ENCODE data around the gene ABCB8. TPM values are rescaled to one million over a fixed set of nuclear protein-coding genes. Genes with fewer than 3 reads are reported as not detected.

Gene ABCB8
- total and polyA plus RNA-seq, 2 donors (not counting 3 experiments of a cell fraction or from before 2014, with no cell fraction given) = 38.0 to 46.3 TPM

GRCh38 chr7:151034312-151035025 is 6.2 kb downstream of the ABCB8 start:
- no peaks in the 10 kb centered on the region for H3K27me3 ChIP-seq (ENCODE audit: control insufficient read depth in 2 of 2, insufficient read depth in 2 of 2, low read length in 2 of 2)
- H3K4me3 ChIP-seq (replicated peaks in 1 of 3; ENCODE audit: insufficient read depth in 1 of 3, low read depth in 1 of 3, low read length in 3 of 3) = no peak overlapping the region
- H3K4me1 ChIP-seq (ENCODE audit: control insufficient read depth, extremely low read depth, insufficient read depth, low read length) = peaks cover 15% of the 10 kb centered on the region
- H3K4me2 ChIP-seq (ENCODE audit: insufficient read depth, low read length) = no peak overlapping the region
- intact Hi-C loops (cut with micrococcal nuclease) (no loop called here), dilution Hi-C loops (cut with MboI; ENCODE audit: extremely low pct_ligation_motif_present, low sequenced_read_pairs) (no loop called here)
- no peaks in the 10 kb centered on the region for H3K79me2 ChIP-seq (ENCODE audit: control insufficient read depth, insufficient read depth, low read length)
- H3K36me3 ChIP-seq (ENCODE audit: control insufficient read depth in 2 of 2, extremely low read depth in 1 of 2, insufficient read depth in 2 of 2, low read length in 2 of 2) = peaks cover 0 to 17% of the 10 kb centered on the region in 2 experiments
- H3K9me3 ChIP-seq (replicated peaks; ENCODE audit: control insufficient read depth, insufficient read depth, low read length) = no peaks in the 10 kb centered on the region
- FAIRE-seq = no peak
- DNase-seq (ENCODE audit: low read depth, low spot score) = no peak
- no TSS peak for BruUV-seq (replicated peaks)
- no peak overlapping the region for H3K27ac ChIP-seq (ENCODE audit: insufficient read depth, low read depth, low read length)
- ChIA-PET CTCF (interaction anchor here (1.7 kb wide), 1 partner anchor 89 kb away, joined by 5 read pairs; no protein-coding TSS in a partner anchor), POLR2A (no interaction called here)
- no peak overlapping the region for H3K9ac ChIP-seq (replicated peaks; ENCODE audit: extremely low read depth, insufficient read depth, low read length)
- no peaks in the 10 kb centered on the region for H4K20me1 ChIP-seq (replicated peaks; ENCODE audit: control insufficient read depth, extremely low read depth, insufficient read depth, low read length)
- TF ChIP-seq MYC (IDR thresholded peaks at IDR 0.05; ENCODE audit: low read depth, low read length) (no peak), FOS (IDR thresholded peaks at IDR 0.05; ENCODE audit: borderline replicate concordance, insufficient read depth, low read length) (no peak), POLR2A (IDR thresholded peaks at IDR 0.05; ENCODE audit: low read depth, low read length) (no peak), CTCF (IDR thresholded peaks at IDR 0.05; ENCODE audit: extremely low read depth in 1 of 2, insufficient read depth in 1 of 2, low read depth in 1 of 2, low read length in 2 of 2) (no peak), JUN (IDR thresholded peaks at IDR 0.05; ENCODE audit: borderline replicate concordance, insufficient read depth, insufficient read length, low read depth) (no peak), MAX (IDR thresholded peaks at IDR 0.05; ENCODE audit: insufficient read depth, insufficient read length) (no peak), GATA2 (IDR thresholded peaks at IDR 0.05; ENCODE audit: insufficient read depth, insufficient read length, low read depth, low read length) (no peak), POLR2AphosphoS5 (IDR thresholded peaks at IDR 0.05; ENCODE audit: insufficient read depth, low read depth, low read length) (no peak), EZH2 (IDR thresholded peaks at IDR 0.05; ENCODE audit: borderline replicate concordance, low read depth, low read length, severe bottlenecking) (no peak)
- no peaks in the 10 kb centered on the region for H3K9me1 ChIP-seq (replicated peaks; ENCODE audit: control insufficient read depth, extremely low read depth, insufficient read depth, low read length)
- H2AFZ ChIP-seq (ENCODE audit: low read depth, low read length) = no peak overlapping the region

Data from endothelial cell of umbilical vein (primary cell).